AG10803 (cell line): ENCODE measurements around the gene MARK2.
A peak's percentile ranks its signal among the peaks of the same experiment; 100 is the strongest.

Experiments
- DNase-seq: peaks from one replicate; pipeline ENCODE4 v3.0.0; 2010; ENCODE audit warnings: low read depth
- H3K4me3 ChIP-seq: 2 replicates; pipeline ENCODE4 v1.5.1; 2011; ENCODE audit warnings: mild to moderate bottlenecking, low read length, control low read depth
- CTCF ChIP-seq: conservative IDR thresholded peaks from 2 replicates; pipeline ENCODE4 v1.5.1; 2011; ENCODE audit warnings: mild to moderate bottlenecking, low read length, control low read depth, inconsistent platforms

MARK2 gene

GRCh38 chr11:63922673-63923192 is 83.8 kb downstream of the MARK2 start:
- TF ChIP-seq CTCF = no peak
- H3K4me3 ChIP-seq = no peak overlapping the region
- DNase-seq = no peak

- DNase-seq = no peak
- no peak for TF ChIP-seq CTCF
- no peak overlapping the region for H3K4me3 ChIP-seq
Measured at GRCh38 chr11:63923319-63923718, 84.4 kb downstream of the MARK2 start.

DNA sequence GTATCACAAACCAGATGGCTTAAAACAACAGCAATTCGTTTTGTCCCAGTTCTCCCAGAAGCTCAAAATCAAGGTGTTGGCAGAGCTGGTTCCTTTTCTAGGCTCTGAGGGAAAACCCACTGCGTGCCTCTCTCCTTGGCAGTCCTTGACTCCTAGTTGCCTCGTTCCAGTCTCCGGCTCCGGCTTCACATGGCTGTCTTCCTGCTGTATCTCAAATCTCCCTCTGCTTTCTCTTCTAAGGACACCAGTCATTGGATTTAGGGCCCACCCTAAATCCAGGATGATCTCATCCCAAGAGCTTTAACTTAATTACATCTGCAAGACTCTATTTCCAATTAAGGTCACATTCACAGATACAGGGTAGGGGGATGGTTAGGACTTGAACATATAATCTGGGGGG is 90.7 kb downstream of the MARK2 start:
- TF ChIP-seq CTCF = no peak
- DNase-seq = no peak
- no peak overlapping the region for H3K4me3 ChIP-seq

GRCh38 chr11:63931045-63931444 is 92.1 kb downstream of the MARK2 start:
- no peak for DNase-seq
- no peak overlapping the region for H3K4me3 ChIP-seq
- no peak for TF ChIP-seq CTCF

GRCh38 chr11:63931876-63932275 is 93.0 kb downstream of the MARK2 start:
- DNase-seq = no peak
- TF ChIP-seq CTCF = no peak

DNA sequence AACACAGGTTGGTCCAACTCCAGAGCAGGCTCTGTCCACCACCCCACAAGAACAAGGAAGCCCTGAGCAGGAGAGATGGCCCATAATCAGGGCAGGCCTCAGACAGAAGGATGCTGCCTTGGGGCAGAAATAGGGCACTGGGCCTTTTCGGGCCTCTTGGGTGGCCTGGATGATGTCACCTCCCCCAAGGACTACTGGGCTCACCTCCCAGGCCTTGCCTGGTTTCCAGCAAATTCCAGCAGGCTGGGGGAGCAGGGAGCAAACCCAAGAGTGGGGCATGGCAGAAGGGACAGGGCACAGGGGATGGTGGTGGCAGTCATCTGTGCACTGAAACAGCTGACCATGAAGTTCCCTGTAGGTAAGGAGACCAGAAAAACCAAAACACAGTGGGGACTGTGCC is 94.5 kb downstream of the MARK2 start:
- no peak overlapping the region for H3K4me3 ChIP-seq
- no peak for TF ChIP-seq CTCF
- peak; percentile 59 for DNase-seq

More at GRCh38 chr11:63931876-63932275, 93.0 kb downstream of the MARK2 start:
- no peak overlapping the region for H3K4me3 ChIP-seq

DNA sequence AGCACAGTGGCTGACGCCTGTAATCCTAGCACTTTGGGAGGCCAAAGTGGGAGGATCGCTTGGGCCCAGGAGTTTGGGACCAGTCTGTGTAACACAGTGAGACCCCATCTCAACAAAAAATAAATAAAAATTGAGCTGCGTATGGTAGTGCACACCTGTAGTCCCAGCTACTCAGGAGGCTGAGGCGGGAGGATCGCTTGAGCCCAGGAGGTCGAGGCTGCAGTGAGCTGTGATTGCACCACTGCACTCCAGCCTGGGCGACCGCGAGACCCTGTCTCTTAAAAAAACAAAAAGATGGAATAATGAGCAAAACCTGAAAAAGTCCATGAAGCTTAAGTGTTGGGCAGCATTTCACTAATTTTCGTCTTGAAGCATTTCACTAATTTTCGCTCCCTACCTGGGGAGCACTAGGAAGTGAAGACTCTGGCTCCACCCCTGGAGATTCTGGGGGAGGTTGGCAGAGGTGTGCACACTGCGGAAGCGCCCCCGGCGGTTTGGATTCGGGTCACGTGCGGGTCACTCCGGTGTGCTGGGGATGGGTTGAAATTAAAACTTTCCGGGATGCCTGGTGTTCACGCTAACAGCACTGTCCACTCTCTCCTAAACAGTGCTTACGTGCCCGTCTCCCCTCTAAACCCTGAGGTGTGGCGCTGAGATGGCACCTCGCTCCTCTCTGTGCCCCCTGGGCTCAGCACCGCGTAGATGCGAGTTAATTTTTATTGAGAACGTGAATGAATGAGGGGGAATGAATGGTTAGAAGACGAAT is 99.0 kb downstream of the MARK2 start:
- peak overlapping the region; percentile 88 for H3K4me3 ChIP-seq
- DNase-seq = no peak
- no peak for TF ChIP-seq CTCF
